Psoas muscle (tissue), 8 donors: ENCODE measurements around the gene OPRD1. TPM values are rescaled to one million over a fixed set of nuclear protein-coding genes. Genes with fewer than 3 reads are reported as not detected.

Source experiments
- ATAC-seq, 4 donors: fragments of 200-7000 bp; cut with Tn5 transposase; one replicate each; pipeline ENCODE4 v1.9.1; 2020; ENCODE audit warnings: moderate library complexity in 3 of 4, mild to moderate bottlenecking in 2 of 4
- DNase-seq, 2 donors: peaks; one replicate each; pipeline ENCODE4 v3.0.0-alpha.2; 2020
- H3K27ac ChIP-seq: fragments of 200-600 bp; one replicate; pipeline ENCODE4 v1.8.0; 2022
- H3K27me3 ChIP-seq, 3 donors: fragments of 200-600 bp in 1 of 3; one replicate each; pipeline versions ENCODE4 v1.6.1 to v1.8.0; 2013 to 2022; ENCODE audit warnings: low read length in 2 of 3, mild to moderate bottlenecking in 2 of 3, moderate library complexity in 1 of 3; ENCODE audit not compliant: insufficient read depth in 3 of 3
- H3K36me3 ChIP-seq, 2 donors: fragments of 200-600 bp in 1 of 2; one replicate each; pipeline versions ENCODE4 v1.6.1 to v1.8.0; 2013 to 2022; ENCODE audit warnings: low read depth in 1 of 2, mild to moderate bottlenecking in 1 of 2, moderate library complexity in 1 of 2; ENCODE audit not compliant: insufficient read depth in 1 of 2
- H3K4me1 ChIP-seq: fragments of 200-600 bp; one replicate; pipeline ENCODE4 v1.8.0; 2022
- H3K4me3 ChIP-seq: fragments of 200-600 bp; one replicate; pipeline ENCODE4 v1.8.0; 2022; ENCODE audit warnings: mild to moderate bottlenecking
- H3K9me3 ChIP-seq: fragments of 200-600 bp; one replicate; pipeline ENCODE4 v1.8.0; 2022
- WGBS, 3 donors: extraction: QIAGEN DNeasy Blood & Tissue Kit; methylation state at CpG; one replicate each; pipeline versions ENCODE4 v1.1.6 to v1.1.7; 2013; 5-methylcytosine and 5-hydroxymethylcytosine counted together
- intact Hi-C, 2 donors: fragments of 100-400 bp; cut with DNase I; formaldehyde crosslinking; loops; one replicate each; pipeline versions ENCODE4 v1.11.0 to v1.14.2; 2022
- polyA plus RNA-seq, 3 donors: library from polyadenylated mRNA; stranded (reverse); fragments of 200-250 nt; gene quantifications; one replicate each; pipeline ENCODE4 v1.2.3, GENCODE V29; 2013
- total RNA-seq, 4 donors: library from RNA; stranded (reverse); fragmentation: NEBNext Ultra II Directional in 2 of 4; extraction: Animal tissue kit (Norgen Biotek cat#: 25700) in 2 of 4; gene quantifications; one replicate each; pipeline versions ENCODE4 v1.2.1 to v1.2.4, GENCODE V29; 2021 to 2023
- TF ChIP-seq, protein P1 (sequence below): fragments of 200-600 bp; IDR thresholded peaks from one replicate; pipeline ENCODE4 v1.8.0; 2022; ENCODE audit warnings: antibody characterized with exemption
- donor health status: healthy with polysubstance abuse.
- donor health status: DM: no; HTN: no; CAD: no; lungs with moderate emphysema.
- donor health status: Bipolar disorder and iron deficiency.
- donor health status: healthy.
- donor health status: DM: yes; HTN: yes; CAD: no.
- donor health status: DM: no; HTN: no; CAD: no.
- donor health status: DM: no; HTN: no; CAD: no.
- donor health status: DM: yes; HTN: yes; CAD: no.

The OPRD1 gene
- total and polyA plus RNA-seq, 7 donors, result 0.02 to 0.12 (median 0.05) TPM; not detected in 3

DNA sequence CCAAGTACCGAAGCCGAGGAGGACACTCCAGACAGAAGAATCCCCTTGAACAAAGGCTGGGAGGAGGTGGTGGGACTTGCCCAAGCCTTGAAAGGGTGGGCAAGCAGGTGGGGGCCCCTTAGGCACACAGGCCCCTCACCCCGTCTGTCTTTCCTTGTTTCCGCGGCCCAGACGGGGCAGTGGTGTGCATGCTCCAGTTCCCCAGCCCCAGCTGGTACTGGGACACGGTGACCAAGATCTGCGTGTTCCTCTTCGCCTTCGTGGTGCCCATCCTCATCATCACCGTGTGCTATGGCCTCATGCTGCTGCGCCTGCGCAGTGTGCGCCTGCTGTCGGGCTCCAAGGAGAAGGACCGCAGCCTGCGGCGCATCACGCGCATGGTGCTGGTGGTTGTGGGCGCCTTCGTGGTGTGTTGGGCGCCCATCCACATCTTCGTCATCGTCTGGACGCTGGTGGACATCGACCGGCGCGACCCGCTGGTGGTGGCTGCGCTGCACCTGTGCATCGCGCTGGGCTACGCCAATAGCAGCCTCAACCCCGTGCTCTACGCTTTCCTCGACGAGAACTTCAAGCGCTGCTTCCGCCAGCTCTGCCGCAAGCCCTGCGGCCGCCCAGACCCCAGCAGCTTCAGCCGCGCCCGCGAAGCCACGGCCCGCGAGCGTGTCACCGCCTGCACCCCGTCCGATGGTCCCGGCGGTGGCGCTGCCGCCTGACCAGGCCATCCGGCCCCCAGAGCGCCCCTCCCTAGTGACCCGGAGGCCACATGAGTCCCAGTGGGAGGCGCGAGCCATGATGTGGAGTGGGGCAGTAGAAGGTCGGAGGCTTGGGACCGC is 50.8 kb downstream of the OPRD1 start:
- no peak for DNase-seq
- WGBS, 3 donors, result 87 to 94% (median 88%) methylated on average over 63 to 66 of the region's 66 CpGs
- H3K36me3 ChIP-seq, result no peaks in the 10 kb centered on the region
- no peaks in the 10 kb centered on the region for H3K9me3 ChIP-seq
- peaks cover 0 to 6% (median 0%) of the 10 kb centered on the region in 3 donors for H3K27me3 ChIP-seq
- TF ChIP-seq, protein P1, sequence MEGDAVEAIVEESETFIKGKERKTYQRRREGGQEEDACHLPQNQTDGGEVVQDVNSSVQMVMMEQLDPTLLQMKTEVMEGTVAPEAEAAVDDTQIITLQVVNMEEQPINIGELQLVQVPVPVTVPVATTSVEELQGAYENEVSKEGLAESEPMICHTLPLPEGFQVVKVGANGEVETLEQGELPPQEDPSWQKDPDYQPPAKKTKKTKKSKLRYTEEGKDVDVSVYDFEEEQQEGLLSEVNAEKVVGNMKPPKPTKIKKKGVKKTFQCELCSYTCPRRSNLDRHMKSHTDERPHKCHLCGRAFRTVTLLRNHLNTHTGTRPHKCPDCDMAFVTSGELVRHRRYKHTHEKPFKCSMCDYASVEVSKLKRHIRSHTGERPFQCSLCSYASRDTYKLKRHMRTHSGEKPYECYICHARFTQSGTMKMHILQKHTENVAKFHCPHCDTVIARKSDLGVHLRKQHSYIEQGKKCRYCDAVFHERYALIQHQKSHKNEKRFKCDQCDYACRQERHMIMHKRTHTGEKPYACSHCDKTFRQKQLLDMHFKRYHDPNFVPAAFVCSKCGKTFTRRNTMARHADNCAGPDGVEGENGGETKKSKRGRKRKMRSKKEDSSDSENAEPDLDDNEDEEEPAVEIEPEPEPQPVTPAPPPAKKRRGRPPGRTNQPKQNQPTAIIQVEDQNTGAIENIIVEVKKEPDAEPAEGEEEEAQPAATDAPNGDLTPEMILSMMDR, result no peak
- H3K4me3 ChIP-seq, result no peak overlapping the region
- no peak overlapping the region for H3K27ac ChIP-seq
- H3K4me1 ChIP-seq, result no peaks in the 10 kb centered on the region
- ATAC-seq, result no peak
- intact Hi-C loops, result no loop called here

DNA sequence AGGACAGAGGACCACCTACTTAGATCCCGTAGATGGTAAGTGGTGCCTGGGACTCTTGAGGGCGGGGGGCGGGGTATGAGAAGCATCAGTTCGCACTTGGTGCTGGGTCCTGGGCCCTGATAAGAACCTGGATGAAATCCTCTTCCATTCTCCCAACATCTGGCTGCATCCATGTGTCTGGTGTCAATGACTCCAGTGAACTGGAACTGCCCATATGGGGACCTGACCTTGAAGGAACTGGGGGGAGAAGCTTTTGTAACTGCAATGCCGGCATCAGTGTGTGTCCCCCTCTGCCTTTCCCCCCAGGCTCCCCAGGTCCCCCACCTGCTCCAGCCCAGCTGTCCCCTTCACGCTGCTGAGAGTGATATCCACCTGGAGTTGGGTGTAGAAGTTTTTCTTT is 52.7 kb downstream of the OPRD1 start:
- TF ChIP-seq, protein P1, result no peak
- DNase-seq (no peak), ATAC-seq (no peak)
- intact Hi-C loops, result no loop called here
- Histone ChIP-seq H3K27me3 (peaks cover 0 to 15% (median 0%) of the 10 kb centered on the region in 3 donors), H3K4me3 (no peak overlapping the region), H3K4me1 (no peaks in the 10 kb centered on the region), H3K9me3 (no peaks in the 10 kb centered on the region), H3K36me3 (no peaks in the 10 kb centered on the region), H3K27ac (no peak overlapping the region)
- WGBS, 3 donors, result 70 to 80% (median 72%) methylated on average over 6 of the region's 6 CpGs

DNA sequence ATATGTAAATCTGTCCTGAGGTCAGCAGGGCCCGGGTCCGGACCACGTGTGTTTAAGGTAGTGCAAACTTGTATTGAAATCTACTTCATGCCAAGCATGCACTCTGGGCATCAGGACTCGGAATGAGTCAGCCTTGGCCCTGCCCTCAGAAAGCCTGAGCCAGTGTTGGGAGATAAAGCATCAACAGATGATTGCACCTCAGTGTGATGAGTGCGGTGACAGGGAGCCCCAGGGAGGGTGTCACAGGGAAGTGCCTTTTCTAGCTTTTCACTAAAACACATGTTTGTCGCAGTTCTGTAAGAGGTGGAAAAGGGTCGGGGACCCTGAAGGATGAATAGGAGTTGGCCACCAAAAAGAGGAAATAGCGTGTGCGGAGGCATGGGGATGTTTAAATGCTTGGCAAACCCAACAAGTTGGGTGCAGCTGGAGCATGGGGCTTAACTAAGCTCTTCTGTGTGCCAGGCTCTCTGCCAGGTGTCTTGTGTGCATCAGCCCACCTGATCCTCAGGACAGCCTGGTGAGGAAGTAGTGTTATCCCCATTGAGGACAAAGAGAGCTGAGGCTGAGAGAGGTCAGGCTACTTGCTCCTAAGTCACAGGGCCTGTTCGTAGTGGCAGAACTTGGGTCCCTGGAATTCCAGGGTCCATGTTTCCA is 54.2 kb downstream of the OPRD1 start:
- Histone ChIP-seq H3K4me1 (no peaks in the 10 kb centered on the region), H3K4me3 (no peak overlapping the region), H3K36me3 (no peaks in the 10 kb centered on the region), H3K27ac (no peak overlapping the region), H3K27me3 (peaks cover 0 to 18% (median 0%) of the 10 kb centered on the region in 3 donors), H3K9me3 (no peaks in the 10 kb centered on the region)
- DNase-seq, result no peak
- ATAC-seq, result peak in 1 of 4 donors; percentile 41
- WGBS, 3 donors, result 64 to 73% (median 67%) methylated on average over 10 of the region's 10 CpGs
- TF ChIP-seq, protein P1, result no peak
- intact Hi-C loops, result no loop called here

DNA sequence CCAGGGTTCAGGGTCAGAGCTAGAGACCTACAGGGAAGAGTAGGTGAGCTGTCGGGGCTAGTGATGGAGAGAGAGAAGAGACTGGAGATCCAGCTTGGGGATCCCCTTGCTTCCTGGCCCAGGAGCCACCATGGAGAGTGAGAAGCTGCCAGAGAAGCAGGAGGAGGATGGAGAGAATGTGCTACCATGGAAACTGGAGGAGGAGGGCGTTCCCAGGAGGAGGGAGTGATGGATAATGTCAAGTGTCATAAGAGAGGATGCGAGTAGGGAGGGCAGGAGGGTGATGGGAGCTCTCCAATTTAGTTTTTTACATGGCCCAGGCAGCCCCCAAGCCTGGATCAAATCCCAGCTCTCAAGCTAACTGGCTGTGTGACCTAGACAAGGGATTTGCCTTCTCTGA is 55.9 kb downstream of the OPRD1 start:
- DNase-seq, result no peak
- Histone ChIP-seq H3K4me3 (no peak overlapping the region), H3K4me1 (no peaks in the 10 kb centered on the region), H3K9me3 (no peaks in the 10 kb centered on the region), H3K36me3 (no peaks in the 10 kb centered on the region), H3K27ac (no peak overlapping the region), H3K27me3 (peaks cover 0 to 18% (median 0%) of the 10 kb centered on the region in 3 donors)
- WGBS, 3 donors, result 60 to 73% (median 63%) methylated on average over 3 of the region's 3 CpGs
- no peak for ATAC-seq
- TF ChIP-seq, protein P1, result no peak
- intact Hi-C loops, result no loop called here
